ENCODE measurements around the gene FANCI.
"Not testable (repeated sequence)": the region's sequence is repeated elsewhere in the genome, so short reads cannot be mapped to it uniquely, and the experiment has no call there.

The FANCI gene

GRCh38 chr15:89217686-89218376 is 25.9 kb upstream of the FANCI start:
- no peak for DNase-seq
- in situ Hi-C loops (cut with HindIII; ENCODE audit: low pct_ligation_motif_present, low pct_unique_long_range_greater_than_20kb, low sequenced_read_pairs) = no loop called here

DNA sequence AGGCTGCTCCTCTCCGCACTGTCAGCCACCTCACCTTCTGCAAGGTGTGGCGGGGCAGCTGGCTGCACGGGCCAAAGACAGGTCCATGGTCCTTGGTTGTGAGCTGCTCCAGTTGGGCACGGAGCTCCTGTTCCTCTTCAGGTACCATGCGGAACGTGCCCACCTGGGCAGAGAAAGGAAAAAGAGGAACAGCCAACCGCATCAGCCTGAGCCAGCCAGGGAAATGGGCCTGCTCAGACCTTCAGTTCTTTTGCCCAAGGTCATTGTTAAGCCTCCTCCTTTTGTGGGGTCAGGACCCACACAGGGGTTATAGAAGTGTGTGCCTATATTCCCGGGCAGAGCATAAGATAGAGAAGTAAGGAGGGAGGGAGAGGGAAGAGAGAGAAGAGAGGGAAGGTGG is 25.2 kb upstream of the FANCI start:
- DNase-seq = no peak
- in situ Hi-C loops (cut with HindIII; ENCODE audit: low pct_ligation_motif_present, low pct_unique_long_range_greater_than_20kb, low sequenced_read_pairs) = no loop called here

DNA sequence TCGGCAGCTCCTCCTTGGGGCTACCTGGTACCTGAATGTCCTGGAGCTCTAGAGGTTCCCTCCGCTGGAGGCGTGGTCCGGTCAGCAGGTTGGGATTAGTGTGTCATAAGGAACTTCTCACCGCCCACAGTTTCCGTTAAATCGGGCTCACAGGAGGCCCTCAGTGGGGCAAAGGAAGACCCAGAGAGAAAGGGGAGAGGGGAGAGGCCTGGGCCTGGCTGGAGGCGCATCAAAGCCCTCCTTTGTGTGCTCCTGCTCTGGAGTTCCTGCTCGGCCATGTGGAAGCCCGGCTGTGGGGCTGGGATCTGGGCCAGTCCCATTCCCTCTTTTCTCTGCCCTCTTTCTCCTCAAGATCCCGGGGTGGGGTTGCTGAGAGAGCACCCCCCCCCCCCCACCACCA is 22.2 kb upstream of the FANCI start, which contains the start of gene RLBP1:
Gene RLBP1 (minus strand): TSS at position 37 of the 400 bp plus-strand sequence. CDS start 2,604 bp downstream, outside the sequence.
- in situ Hi-C loops (cut with HindIII; ENCODE audit: low pct_ligation_motif_present, low pct_unique_long_range_greater_than_20kb, low sequenced_read_pairs) = no loop called here
- no peak for DNase-seq

DNA sequence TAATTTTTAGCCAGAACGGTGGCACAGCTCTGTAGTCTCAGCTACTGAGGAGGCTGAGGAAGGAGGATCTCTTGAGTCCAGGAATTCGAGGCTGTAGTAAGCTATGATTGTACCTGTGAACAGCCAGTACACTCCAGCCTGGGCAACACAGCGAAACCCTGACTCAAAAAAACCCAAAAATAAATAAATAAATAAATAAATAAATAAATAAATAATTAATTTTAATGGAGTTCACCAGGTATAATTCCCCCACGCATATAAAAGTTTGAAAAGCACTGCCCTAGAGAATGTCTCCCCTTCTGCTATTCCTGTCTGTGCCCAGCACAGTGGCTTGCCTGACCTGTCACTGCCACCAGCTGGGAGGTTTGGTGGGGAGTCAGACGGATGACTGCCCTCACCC is 18.2 kb upstream of the FANCI start:
- DNase-seq = no peak
- in situ Hi-C loops (cut with HindIII; ENCODE audit: low pct_ligation_motif_present, low pct_unique_long_range_greater_than_20kb, low sequenced_read_pairs) = no loop called here

DNA sequence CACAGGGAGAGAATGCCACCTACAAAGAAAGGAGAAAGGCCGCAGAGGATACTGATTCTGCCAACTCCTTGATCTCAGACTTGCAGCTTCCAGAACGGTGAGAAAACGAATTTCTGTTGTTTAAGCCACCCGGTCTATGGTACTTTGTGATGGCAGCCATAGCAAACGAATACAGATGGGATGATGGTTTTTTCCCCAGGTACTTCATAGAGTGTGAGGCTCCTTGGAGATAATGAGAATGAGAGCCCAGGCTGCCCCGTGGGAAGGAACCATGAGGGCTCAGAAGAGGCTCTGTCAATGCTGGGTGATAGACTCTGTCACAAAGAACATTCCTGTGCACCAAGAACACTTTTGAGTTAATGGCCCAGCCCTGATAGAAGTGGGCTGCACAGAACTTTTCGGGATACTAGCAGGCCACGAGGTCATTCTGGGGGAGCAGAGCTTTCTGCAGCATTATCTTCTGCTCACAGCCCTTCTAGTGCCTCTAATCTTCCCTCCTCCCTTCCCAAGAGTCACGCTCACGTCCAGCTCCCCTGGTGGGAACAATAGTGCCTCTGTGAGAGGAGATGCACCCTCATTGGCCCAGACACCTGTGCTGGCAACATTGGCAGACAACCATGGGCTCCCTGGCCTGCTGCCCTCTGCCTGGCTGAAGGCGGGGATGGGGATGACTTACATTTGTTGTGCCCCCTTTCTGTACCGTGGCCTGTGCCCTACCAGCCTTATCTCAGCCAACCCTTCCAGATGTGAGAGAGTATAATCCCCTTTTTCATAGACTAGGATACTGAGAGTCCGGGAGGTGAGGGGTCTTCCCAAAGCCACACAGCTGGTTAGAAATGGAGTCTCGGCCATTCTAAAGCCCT is 17.2 kb upstream of the FANCI start:
- DNase-seq = no peak
- in situ Hi-C loops (cut with HindIII; ENCODE audit: low pct_ligation_motif_present, low pct_unique_long_range_greater_than_20kb, low sequenced_read_pairs) = no loop called here

DNA sequence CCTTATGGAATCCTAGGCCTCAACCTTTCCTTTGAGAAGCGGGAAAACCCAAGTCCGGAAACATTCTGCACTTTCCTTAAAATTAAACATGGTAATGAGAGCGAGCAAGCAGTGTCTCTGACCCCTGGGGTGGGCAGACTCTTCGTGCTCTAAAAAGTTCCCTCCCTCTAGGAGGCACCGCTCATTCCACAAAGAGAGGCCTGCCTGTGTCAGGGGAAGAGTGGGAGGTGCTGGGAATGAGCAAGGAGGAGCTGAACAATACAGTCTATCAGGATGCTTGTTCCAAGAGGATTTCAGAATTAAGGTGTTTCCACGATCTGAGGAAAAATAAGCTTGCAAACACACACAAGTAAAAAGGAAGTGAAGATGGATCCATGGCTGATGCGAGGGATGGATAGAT is 16.4 kb upstream of the FANCI start:
- no peak for DNase-seq
- in situ Hi-C loops (cut with HindIII; ENCODE audit: low pct_ligation_motif_present, low pct_unique_long_range_greater_than_20kb, low sequenced_read_pairs) = no loop called here

GRCh38 chr15:89230277-89230676 is 13.5 kb upstream of the FANCI start:
- in situ Hi-C loops (cut with HindIII; ENCODE audit: low pct_ligation_motif_present, low pct_unique_long_range_greater_than_20kb, low sequenced_read_pairs) = no loop called here
- no peak for DNase-seq

DNA sequence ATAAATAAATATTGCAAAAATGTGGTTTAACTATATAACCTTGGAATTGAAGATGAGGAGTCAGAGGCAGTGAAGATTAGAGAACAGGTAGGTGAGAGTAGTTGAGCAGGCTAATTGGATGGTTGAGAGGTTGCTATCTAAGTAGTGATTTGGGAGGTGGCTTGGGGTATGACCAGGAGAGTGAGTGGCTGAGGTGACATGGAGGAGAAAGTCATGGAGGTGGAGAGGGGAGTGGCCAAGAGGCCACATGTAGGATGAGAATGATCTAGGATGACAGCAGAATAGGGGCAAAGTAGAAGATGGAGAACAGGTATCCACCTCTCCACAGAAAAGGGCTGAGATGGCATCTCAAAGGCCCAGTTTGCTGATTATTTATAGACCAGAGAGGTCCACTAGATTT is 11.9 kb upstream of the FANCI start:
- no peak for DNase-seq
- in situ Hi-C loops (cut with HindIII; ENCODE audit: low pct_ligation_motif_present, low pct_unique_long_range_greater_than_20kb, low sequenced_read_pairs) = no loop called here

- DNase-seq; in situ Hi-C loops (cut with HindIII; ENCODE audit: low pct_ligation_motif_present, low pct_unique_long_range_greater_than_20kb, low sequenced_read_pairs): not testable (repeated sequence)
Observed at GRCh38 chr15:89239883-89240810, 3.6 kb upstream of the FANCI start.

DNA sequence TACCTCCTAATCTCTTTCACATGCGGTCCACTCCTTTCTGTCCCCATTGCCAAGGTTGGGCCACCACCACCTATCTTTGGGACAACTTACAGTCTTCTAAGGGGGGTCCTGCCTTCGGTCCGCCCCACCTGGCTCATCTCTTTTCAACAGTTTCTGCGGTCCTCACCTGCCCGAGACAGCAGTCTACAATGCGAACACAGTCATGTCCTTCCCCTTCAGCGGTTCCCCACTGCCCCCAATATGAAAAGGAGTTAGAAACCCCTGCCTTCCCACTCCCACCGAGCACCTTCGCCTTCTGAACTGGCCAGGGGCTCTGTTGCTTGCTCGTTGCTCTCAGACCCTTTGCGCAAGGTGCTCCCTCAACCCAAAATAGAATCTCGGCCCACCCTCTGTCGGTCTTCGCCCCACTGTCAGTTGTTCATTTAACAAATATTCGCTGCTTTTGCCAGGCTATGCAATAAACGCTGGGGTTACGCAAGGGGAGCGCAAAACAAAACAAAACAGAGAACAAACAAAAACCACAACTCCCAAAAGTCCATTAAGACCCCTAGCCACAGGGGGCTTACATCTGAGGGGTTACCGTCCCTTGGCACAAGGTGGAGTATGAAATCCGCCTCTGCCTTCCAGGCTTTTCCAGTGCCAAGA is 611 bp upstream of the FANCI start:
- no peak for DNase-seq
- in situ Hi-C loops (cut with HindIII; ENCODE audit: low pct_ligation_motif_present, low pct_unique_long_range_greater_than_20kb, low sequenced_read_pairs) = no loop called here

DNA sequence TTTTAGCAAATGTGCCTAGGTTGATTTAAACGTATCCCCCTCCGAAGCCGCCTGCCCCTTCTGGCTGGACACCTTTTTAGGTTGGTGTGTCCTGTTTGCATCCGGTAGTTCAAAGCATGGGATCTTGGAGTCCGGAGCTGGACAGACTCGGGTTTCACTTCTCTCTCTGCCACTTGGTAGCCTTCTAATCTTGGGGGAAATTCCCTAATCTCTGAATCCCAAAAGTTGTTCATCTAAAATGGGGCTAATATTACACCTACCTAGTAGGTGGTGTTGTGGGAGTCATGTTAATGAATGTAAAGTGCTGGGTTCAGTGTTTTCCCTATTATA is 760 bp downstream of the FANCI start:
- in situ Hi-C loops (cut with HindIII; ENCODE audit: low pct_ligation_motif_present, low pct_unique_long_range_greater_than_20kb, low sequenced_read_pairs) = no loop called here
- DNase-seq = no peak

DNA sequence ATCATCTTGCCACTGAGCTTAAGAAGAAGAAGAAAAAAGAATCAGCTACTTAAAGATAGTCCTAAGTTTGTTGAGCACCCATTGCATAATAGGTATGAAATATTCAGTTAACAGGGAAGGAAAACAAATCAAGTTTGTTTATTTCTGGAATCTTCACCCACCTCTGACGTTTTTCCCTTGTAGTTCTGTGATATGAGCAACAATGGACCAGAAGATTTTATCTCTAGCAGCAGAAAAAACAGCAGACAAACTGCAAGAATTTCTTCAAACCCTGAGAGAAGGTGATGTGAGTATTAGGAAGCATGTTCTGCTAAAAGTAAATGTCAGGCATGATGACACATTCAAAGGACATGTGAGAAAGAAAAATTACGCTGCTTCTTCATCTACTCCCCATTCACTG is 3.7 kb downstream of the FANCI start:
- in situ Hi-C loops (cut with HindIII; ENCODE audit: low pct_ligation_motif_present, low pct_unique_long_range_greater_than_20kb, low sequenced_read_pairs) = no loop called here
- no peak for DNase-seq

GRCh38 chr15:89248584-89248983 is 4.8 kb downstream of the FANCI start:
- in situ Hi-C loops (cut with HindIII; ENCODE audit: low pct_ligation_motif_present, low pct_unique_long_range_greater_than_20kb, low sequenced_read_pairs) = no loop called here
- DNase-seq = no peak

GRCh38 chr15:89250142-89250541 is 6.4 kb downstream of the FANCI start:
- in situ Hi-C loops (cut with HindIII; ENCODE audit: low pct_ligation_motif_present, low pct_unique_long_range_greater_than_20kb, low sequenced_read_pairs); DNase-seq: not testable (repeated sequence)

DNA sequence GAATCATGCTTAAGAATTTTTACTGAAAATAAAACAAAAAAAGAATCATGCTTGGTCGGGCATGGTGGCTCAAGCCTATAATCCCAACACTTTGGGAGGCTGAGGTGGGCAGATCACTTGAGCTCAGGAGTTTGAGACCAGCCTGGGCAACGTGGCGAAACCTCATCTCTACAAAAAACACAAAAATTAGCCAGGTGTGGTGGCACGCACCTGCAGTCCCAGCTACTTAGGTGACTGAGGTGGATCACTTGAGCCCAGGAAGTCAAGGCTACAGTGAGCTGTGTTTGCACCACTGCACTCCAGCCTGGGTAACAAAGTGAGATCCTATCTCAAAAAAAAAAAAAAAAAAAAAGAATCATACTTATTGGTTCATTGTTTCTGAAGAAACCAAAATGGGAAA is 33.5 kb downstream of the FANCI start:
- DNase-seq; in situ Hi-C loops (cut with HindIII; ENCODE audit: low pct_ligation_motif_present, low pct_unique_long_range_greater_than_20kb, low sequenced_read_pairs): not testable (repeated sequence)

DNA sequence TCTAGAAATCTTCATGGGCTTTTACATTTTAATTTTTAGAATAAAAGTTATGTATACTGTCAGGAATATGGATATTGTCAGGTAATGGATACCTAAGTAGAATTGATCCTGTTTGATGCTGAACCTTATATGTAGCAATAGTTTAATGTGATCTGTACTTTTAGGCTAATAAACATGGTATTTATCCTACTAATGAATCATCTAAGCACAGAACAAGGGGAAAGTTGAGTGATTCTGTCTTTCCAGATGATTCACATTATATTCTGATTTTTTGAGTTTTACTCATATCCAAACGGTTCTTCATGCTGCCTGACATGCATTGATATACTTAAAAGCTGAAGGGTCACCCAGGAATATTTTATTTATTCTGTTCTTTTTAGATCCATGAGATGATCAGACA is 34.5 kb downstream of the FANCI start:
- in situ Hi-C loops (cut with HindIII; ENCODE audit: low pct_ligation_motif_present, low pct_unique_long_range_greater_than_20kb, low sequenced_read_pairs) = no loop called here
- no peak for DNase-seq

DNA sequence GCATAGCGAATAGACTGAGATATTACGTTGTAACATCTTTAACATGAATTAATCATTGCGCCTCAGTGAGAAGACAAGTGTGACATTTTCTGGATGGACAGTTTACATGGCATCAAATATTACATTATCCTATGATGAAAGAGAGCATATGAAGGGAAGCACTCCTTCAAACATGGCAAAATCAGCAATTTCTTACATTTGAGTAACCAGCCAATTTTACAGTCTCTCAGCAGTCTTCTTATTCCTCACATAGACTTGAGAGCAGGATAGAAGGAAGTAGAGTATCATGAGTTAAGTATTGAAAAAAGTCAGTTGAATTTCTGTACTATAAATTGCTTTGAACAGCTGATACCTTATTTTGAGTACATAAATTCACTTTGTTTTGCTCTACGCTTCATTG is 38.9 kb downstream of the FANCI start:
- in situ Hi-C loops (cut with HindIII; ENCODE audit: low pct_ligation_motif_present, low pct_unique_long_range_greater_than_20kb, low sequenced_read_pairs) = no loop called here
- no peak for DNase-seq

- in situ Hi-C loops (cut with HindIII; ENCODE audit: low pct_ligation_motif_present, low pct_unique_long_range_greater_than_20kb, low sequenced_read_pairs) = no loop called here
- DNase-seq = no peak
Observed at GRCh38 chr15:89283201-89283600, 39.4 kb downstream of the FANCI start.
